C4-2B (cell line): ENCODE results near the gene RAB17.

Experiments
- H3K27ac ChIP-seq: fragments of 450-650 bp; 2 replicates; pipeline ENCODE4 v1.5.1; 2017
- CTCF ChIP-seq: fragments of 450-650 bp; conservative IDR thresholded peaks from 2 replicates; pipeline ENCODE4 v1.5.1; 2017; ENCODE audit warnings: mild to moderate bottlenecking
- ZFX ChIP-seq: fragments of 450-650 bp; IDR thresholded peaks from 2 replicates; pipeline ENCODE4 v1.6.1; 2017

RAB17 gene

GRCh38 chr2:237590272-237591140, at the start of gene RAB17:
Gene RAB17, minus strand, starts transcription at chr2:237590734. Its CDS starts 4,580 bp downstream, at chr2:237586154.
- H3K27ac ChIP-seq = peak within 1 kb of the TSS; percentile 95
- TF ChIP-seq ZFX (no peak), CTCF (no peak)

GRCh38 chr2:237639836-237640220, 49.3 kb upstream of the RAB17 start:
- H3K27ac ChIP-seq = no peak overlapping the region
- TF ChIP-seq CTCF (no peak), ZFX (no peak)

GRCh38 chr2:237639052-237639835, 48.7 kb upstream of the RAB17 start:
- TF ChIP-seq ZFX (no peak), CTCF (no peak)
- no peak overlapping the region for H3K27ac ChIP-seq

- no peak overlapping the region for H3K27ac ChIP-seq
- TF ChIP-seq CTCF (no peak), ZFX (no peak)
Measured at GRCh38 chr2:237638176-237638575, 47.6 kb upstream of the RAB17 start.

- no peak overlapping the region for H3K27ac ChIP-seq
- no peak for TF ChIP-seq CTCF
- no peak for TF ChIP-seq ZFX
Measured at GRCh38 chr2:237637429-237638135, 47.0 kb upstream of the RAB17 start.

GRCh38 chr2:237636578-237636977, 46.0 kb upstream of the RAB17 start:
- no peak for TF ChIP-seq ZFX
- TF ChIP-seq CTCF = no peak
- H3K27ac ChIP-seq = no peak overlapping the region
